Activated CD4-positive, alpha-beta T cell treated with anti-CD3 and anti-CD28 coated beads, Interleukin-10, Interleukin-2, amounts not matched to agents 100 ng/mL and 50 ng/mL, durations not matched to agents 16 hours and 8 hours (primary cell): Measurements from ENCODE around the gene SLC6A16.
"Not testable (repeated sequence)": the region's sequence is repeated elsewhere in the genome, so short reads cannot be mapped to it uniquely, and the experiment has no call there.

Experiments used
- DNase-seq: peaks from one replicate; pipeline ENCODE4 v3.0.0-alpha.2; 2020

SLC6A16 gene

DNA sequence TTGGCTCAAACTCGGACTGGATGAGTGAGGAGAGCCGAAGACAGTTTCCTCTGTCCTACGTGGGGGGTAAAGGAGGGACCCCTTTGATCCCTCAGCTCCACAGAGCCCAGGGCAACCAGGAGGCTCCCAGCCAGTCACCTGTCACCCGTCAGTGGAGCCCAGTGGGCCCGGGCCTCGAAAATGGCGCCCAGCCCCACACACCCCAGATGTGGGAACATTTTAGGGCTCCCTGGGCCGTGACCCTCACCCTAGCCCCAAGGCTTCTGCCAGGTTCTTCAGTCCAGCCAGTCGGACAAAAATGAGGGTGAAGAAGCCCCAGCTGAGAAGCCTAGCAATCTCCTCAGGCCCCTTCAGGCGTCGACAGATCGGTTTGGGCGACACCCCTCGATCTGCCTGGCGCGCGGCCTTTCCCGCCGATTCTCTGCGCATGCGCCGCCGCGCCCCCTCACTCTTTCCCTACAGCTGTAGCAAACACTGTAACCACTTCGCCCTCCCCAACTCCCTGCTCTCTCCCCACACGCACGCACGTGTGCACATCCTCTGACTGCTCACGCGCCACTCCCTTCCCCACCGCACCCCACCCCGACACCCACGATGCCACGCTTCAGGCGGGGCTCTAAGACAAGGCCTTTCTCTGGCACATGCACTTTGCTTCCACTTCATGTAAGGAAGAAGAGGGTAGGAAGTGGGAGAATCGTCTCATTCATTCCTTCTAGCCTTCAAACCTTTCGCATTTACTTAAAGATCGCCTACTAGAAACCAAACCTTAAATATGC, at the start of gene SLC6A16:
Gene SLC6A16, minus strand, starts transcription at position 391 of the 776 bp plus-strand sequence. CDS start 13,844 bp downstream, outside the sequence.
- DNase-seq: no peak

DNA sequence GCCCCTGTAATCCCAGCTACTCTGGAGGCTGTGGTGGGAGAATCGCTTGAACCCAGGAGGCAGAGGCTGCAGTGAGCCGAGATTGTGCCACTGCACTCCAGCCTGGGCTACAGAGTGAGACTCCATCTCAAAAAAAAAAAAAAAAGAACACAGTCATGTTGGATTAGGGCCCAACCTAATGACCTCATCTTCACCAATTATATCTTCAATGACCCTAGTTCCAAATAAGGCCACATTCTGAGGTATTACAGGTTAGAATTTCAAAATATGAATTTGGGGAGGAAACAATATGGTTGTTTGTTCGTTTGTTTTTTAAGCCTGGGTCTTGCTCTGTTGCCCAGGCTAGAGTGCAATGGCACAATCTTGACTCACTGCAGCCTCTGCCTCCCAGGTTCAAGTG, 48.2 kb upstream of the SLC6A16 start:
- DNase-seq: not testable (repeated sequence)

DNA sequence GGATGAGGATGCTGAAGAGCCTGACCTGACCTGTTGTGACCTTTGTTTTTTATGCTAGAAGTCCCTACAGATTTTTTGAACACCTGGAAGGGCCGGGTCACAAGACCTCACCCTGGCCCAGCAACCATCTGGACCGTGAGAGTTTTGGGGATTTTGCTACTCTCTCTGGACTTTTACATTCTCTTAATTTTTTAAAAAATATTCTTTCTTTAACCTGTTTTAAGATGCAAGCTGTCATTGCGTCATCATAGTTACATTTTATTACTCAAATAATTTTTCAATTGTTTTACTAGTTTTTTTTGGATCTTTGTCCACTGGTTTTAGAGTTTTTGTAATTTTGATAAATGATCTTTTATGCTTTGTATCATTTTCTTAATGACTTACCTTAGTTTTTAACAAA, 46.2 kb upstream of the SLC6A16 start:
- DNase-seq: no peak

DNA sequence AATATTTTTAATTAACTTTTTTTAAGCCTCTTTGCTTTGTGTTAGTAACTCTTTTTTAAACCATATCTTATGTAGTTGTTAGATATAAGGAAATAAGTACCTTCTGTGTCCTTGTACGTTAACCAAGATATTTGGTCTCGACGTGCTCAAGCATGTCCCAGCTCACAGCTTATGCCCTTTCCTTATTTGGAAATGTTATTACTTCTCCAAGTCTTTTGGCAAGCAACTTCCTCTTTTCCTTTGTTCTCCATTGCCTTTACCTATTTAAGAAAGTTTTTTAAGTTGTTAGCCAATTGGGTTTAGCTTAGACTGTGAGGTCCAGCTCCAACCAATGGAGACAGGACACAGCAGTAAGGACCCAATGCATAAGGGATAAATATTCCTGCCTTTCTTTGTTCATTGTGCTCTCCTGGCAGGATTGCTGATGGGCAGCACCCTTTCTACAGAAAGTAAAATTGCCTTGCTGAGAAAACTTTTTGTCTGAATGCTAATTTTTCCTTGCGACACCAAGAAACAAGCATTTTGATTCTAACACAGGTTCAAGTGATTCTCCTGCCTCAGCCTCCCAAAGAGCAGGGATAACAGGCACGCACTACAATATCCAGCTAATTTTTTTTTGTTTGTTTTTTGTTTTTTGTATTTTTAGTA, 43.8 kb upstream of the SLC6A16 start:
- DNase-seq: no peak

DNA sequence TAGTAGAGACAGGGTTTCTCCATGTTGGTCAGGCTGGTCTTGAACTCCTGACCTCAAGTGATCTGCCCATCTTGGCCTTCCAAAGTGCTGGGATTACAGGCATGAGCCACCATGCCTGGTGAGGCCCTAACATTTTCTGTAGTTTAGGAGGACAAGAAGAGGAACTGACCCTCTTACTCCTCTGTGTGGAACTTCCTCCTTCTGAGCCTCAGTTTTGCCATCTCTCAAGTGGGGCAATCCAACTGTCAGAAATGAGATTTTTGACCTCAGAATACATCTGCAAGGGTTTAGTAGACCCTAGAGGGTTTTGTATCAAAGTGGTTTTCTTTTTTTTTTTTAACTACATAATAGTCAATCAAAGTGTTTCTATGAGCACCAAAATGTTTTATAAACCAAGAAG, 41.1 kb upstream of the SLC6A16 start:
- DNase-seq: no peak

DNA sequence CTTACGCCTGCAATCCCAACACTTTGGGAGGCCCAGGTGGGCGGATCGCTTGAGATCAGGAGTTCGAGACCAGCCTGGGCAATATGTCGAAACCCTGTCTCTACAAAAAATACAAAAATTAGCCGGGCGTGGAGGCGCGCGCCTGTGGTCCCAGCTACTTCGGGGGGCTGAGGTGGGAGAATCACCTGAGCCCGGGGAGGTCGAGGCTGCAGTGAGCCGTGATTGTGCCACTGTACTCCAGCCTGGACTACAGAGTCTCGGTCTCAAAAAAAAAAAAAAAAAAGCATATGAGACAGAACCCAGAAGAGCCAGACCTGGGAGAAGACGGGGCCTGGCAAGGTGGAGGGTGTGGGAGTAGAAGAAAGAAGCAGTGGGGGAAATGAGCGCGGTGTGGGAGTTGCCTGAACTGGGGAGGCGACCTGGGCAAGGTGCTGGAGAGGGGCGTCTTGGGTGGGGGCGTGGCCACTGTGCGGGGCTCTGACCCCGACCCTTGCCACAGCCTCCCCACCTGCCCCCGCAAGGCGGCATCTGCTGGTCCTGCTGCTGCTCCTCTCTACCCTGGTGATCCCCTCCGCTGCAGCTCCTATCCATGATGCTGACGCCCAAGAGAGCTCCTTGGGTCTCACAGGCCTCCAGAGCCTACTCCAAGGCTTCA, 39.2 kb upstream of the SLC6A16 start:
- no peak for DNase-seq

DNA sequence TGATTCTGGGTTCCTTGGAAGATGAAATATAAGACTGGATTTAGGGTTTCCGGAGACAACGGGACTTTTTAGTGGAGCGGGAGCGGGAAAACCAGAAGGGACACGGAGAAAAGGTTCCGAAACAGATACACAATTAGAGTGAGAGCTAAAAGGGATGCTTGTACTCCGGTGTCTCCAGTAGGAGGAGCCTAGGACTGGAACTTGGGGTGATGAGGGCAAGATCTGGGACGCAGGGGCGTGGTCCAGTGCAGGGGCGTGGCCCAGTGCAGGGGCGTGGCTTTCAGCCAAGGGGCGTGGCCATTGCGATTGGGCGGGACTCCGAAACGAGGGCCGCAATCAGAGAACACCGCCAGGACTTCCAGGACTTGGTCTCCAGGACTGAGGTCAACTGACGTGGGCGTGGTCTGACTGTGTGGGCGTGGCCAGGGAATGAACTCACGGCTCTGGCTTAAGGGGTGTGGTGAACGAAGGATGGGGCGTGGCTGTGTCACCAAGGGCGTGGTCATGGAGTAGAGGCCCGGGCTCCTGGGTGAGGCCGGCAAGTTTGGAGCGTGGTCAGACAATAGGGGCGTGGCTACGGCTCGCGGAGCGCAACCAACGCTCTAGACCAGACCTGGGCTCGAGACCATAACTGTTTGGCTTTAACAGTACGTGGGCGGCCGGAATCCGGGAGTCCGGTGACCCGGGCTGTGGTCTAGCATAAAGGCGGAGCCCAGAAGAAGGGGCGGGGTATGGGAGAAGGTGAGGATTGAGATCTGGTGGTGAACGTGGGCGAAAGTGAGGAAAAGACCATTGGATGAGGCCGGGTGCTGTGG, 38.5 kb upstream of the SLC6A16 start, which contains the start of gene DKKL1:
Gene DKKL1, plus strand, starts transcription at position 610 of the 815 bp plus-strand sequence. Its CDS starts 122 bp downstream, at position 732.
- peak; percentile 83 for DNase-seq

DNA sequence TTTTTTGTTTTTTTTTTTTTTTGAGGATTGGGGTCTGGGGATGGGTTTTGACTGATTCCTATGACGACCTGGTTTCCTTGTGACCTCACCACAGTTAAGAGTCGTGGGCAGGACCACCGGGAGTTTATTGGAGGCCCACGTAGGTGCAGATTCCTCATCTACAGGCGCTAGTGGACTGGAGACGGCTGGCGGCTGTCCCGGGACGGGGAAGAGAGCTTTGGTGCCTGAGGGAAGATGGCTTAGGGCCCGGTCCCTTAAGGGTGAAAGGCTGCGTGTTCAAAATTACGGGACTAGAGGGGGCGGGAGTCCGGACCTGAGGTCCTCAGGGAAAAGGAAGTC, 37.9 kb upstream of the SLC6A16 start:
- DNase-seq: no peak

DNA sequence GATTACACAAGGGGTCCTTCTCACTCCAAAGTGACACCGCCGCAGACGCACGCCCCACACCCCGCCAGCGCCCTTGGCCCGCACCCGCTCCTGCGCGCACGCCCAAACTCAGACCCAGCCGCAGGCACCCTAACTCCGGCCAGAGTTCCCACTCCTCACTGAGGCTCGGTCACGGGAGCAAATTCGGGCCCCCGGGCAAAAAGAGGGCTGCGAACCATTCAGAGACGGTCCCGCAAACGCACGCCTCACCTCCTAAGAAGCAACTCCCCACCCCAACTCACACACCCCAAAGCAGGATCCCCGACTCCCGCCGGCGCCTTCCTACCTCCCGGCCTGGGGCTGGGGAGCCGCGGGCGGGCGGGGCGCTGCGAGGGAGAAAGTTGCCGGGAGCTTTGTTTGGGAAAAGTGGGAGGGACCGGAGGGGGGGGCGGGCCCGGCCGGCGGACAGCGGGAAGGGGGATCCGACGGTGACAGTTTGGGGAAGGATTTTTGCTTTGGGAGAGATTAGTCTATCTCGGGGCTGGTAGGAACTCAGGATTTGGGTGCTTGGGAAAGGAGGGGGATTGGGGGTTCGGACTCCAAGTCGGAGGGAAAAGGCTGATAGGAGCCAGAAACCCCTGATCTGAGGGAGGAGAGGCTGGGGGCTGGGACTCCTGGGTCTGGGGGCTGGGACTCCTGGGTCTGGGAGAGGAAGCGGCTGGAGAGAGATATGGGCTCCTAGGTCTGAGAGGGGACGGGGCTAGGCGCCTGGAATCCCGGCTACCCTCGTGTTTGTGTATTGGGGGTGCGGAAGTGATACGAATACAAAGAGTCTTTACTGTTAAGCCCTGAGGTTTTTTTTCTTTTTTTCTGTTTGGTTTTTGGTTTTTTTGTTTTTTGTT, 37.3 kb upstream of the SLC6A16 start, which contains the start of gene TEAD2:
Gene TEAD2, minus strand, starts transcription at position 369 of the 881 bp plus-strand sequence. CDS start 2,341 bp downstream, outside the sequence.
- no peak for DNase-seq

DNA sequence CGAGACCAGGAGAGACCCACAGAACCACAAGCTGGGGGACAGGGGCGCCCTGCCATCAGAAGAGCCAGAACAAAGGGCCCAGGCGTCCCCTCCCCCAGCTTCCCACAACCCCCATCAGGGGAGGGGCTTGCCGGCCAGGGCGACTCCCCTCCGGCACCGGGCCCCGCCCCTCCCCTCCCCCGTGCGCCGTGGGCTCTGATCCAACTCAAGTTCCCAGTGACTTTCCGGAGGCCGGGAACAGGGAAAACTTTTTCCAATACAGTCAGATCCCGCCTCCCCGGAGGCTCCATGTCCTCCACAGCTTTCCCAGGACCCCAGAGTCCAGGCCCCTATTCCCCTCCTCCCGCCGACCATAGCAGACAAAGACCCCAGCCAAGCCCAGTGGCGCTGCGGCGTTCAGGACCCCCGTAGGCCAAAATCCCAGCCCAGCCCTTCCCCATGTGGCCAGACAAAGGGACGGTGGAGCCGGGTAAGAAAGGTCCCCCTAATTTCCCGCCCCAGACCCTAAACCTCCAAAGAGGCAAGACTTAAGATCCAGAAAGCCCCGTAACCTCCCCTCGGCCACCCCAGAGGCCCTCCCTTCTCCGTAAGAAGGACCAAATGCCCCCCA, 36.6 kb upstream of the SLC6A16 start:
- DNase-seq: no peak

DNA sequence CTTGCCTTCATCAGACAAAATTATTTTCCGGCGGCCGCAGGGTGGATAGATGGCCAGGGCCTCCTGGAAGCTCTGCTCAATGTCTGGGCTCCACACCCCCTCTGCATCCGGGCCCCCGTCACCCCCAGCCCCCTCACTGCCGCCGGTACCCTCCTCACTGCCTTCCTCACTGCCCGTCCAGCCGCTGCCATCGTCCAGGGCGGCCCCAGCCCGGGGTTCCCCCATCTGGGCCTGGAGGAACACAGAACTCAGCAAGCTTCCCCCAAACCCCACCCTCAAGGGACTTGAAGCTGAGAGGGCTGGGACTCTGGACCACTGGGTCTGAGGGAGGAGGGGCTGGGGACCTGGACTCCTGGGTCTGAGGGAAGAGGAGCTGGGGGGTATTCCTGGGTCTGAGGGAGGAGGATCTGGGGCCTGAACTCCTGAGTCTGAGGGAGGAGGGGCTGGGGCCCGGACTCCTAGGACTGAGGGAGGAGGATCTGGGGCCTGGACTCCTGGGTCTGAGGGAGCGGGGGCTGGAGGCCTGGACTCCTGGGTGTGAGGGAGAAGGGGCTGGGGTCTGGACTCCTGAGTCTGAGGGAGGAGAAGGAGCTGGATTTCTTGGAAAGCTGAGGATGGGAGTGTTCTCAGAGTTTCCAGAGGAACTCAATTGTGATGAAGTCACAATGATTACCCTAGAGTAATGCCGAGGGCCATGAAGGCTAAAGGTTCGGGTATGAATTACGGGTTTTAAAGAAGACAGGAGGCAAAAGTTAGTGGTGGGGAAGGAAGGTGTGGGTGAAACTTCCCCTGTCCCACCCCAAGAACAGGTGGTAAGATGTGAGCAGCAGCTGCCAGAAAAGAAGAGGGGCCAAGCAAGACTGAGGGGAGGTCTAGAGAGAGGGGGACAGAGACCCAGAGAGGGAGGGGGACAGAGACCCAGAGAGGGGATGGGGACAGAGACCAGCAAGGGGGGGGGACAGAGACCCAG, 35.1 kb upstream of the SLC6A16 start:
- no peak for DNase-seq

DNA sequence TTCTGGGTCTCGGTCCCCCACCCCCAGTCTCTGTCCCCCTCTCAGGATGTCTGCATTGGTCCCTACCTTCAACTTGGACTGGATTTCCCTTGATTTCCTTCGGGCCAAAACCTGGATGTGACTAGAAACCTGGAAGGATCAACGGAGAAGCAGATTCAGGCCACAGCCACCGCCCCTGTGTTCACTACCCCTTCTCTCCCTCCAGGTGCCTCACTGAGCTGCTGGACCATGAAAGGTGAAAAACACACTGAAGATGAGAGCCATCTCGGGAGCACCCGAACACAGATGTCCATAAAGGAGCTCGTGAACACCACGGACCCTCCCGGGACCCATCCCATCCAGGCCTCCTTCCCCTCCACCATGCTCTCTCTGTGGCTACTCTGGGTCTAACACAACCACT, 32.2 kb upstream of the SLC6A16 start:
- DNase-seq: no peak

DNA sequence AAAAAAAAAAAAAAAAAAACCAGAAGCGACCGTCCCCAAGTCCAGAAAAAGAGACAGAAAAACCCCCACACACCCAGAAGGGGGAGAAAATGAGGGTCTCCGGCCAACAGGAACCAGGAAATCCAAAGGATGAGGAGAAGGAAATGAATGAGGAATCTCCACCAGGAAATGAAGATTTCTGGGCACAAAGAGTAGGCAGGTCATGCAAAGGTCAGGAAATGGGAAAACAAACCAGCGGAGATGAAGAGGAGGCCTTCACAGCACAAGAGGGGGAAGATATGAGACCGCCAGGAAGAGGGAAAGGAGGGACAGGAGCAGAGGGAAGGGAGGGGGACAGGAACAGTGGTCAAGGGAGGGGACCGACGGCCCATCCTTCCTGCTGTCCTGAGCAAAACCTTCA, 31.4 kb upstream of the SLC6A16 start:
- DNase-seq: no peak

DNA sequence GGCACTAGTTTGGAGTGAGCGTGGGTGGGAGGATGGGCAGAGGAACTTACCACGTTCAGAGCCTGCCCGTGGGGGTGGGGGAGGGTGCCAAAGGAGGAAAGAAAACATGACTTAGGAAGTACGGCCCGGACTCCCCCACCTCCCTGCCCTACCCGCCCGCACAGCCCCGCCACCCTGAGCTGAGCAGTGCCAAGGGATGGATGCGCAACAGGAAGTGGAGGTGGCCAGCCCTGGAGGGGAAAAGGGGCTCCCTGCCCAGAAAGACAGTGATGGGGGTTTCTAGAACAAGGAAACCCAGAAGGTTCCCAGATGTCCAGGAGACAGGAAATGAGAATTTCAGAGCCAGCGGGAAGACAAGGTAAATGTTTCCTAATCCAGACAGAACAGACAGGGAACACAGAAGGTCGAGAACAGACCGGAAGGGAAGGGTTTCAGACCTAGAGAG, 30.9 kb upstream of the SLC6A16 start:
- DNase-seq: no peak

DNA sequence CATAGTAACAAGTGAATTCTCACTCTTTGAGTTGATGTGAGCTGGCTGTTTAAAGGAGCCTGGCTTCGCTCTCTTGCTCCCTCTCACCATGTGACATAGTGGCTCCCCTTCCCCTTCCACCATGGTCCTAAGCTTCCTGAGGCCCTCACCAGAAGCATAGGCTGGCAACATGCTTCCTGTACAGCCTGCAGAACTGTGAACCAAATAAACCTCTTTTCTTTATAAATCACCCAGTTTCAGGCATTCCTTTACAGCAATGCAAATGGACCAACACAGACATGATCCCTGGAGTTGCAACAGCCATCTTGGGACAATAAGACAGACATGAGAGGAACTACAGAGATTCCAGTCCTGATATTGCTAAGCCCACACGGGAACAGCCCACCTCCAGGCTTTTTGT, 24.6 kb upstream of the SLC6A16 start:
- DNase-seq: no peak

DNA sequence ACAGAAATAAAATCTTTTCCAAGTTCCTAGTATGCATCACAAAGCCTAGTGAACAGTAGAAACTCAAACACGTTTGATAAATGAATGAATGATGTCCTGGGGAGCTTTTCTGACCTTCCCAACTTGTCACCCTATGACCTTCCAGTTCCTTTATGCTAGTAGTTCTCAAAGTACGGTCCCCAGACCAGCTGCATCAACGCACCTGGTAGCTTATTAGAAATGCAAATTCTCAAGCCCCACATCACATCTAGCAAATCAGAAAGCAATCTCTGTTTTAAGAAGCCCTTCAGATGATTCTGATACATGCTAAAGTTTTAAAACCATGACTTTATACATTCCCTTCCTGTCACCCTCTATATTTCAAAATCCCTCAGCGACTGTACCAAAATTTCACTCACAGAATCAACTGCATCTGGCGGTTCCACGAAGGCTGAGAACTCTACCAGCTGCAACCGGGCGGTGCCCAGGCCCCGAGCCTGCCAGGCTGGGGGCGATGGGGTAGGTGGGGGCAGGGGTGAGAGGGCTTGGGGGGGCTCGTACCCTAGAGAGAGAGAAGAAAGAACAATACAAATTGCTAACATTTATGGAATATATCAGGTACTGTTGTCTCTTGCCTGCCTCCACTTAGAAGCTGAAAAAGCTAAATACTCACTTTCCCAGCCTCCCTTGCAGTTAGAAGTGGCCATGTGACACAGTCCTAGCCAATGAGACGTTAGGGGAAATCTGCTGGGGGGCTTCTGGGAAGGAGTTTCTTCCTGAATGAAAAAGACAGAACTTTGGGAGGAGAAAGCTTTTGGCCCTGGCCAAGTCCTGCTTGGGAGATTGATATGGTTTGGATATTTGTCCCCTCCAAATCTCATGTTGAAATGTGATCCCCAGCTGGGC, 23.6 kb upstream of the SLC6A16 start:
- DNase-seq: no peak

DNA sequence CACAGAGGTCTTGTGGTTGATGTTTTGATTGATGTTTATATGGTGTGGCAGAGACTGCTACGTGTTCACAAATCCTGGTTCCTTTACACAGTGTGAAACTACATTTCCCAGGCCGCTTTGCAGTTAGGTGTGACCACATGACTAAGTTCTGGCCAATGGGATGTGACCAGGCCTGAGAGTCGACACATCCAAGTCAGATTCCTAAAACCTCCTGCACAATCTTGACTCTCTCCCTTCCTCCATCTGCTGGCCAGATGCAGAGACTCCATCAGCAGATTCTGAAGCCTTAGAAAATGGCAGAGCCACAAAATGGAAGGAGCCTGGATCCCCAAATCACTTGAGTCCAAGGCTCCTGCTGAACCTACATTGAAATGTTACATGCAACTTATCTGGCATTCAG, 22.8 kb upstream of the SLC6A16 start:
- DNase-seq: peak; percentile 33

DNA sequence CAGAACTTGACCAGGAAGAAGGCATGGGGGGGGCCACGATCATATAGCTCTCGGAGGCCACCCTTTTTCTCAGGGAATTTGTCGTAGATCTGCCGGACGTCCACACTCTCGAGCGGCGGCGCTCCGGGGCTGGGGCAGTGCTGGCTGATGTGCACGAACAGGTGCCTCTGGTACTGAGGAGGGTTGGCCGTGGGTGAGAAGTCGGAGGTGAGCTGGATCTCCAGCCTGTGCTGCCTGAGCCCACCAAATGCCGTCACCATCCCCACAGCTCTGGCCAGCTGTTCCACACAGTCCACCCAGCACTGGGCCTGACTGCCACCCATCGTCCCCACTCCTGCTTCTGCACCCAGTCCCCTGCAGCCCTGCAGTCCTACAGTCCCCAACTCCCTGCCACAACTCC, 22.2 kb upstream of the SLC6A16 start:
- no peak for DNase-seq
